NCI-H187 treated with DMSO at 0.1 percent for 48 hours (cell line): Measurements from ENCODE around the gene FBLN1.
"Not testable (repeated sequence)": the region's sequence is repeated elsewhere in the genome, so short reads cannot be mapped to it uniquely, and the experiment has no call there.

ENCODE experiments used
- DNase-seq: peaks from one replicate; lab custom pipeline; 2025; lab: John Stamatoyannopoulos, UW

Gene FBLN1

GRCh38 chr22:45528046-45528445 is 25.4 kb downstream of the FBLN1 start:
- no peak for DNase-seq

GRCh38 chr22:45529105-45529504 is 26.4 kb downstream of the FBLN1 start:
- no peak for DNase-seq

- no peak for DNase-seq
Observed at GRCh38 chr22:45529971-45530575, 27.4 kb downstream of the FBLN1 start.

- DNase-seq = no peak
Observed at GRCh38 chr22:45531441-45532234, 29.0 kb downstream of the FBLN1 start.

- DNase-seq = no peak
Observed at GRCh38 chr22:45532235-45532631, 29.6 kb downstream of the FBLN1 start.

- no peak for DNase-seq
Observed at GRCh38 chr22:45533703-45534102, 31.0 kb downstream of the FBLN1 start.

GRCh38 chr22:45534339-45535192 is 31.9 kb downstream of the FBLN1 start:
- no peak for DNase-seq

GRCh38 chr22:45535290-45535689 is 32.6 kb downstream of the FBLN1 start:
- no peak for DNase-seq

GRCh38 chr22:45535835-45536234 is 33.2 kb downstream of the FBLN1 start:
- DNase-seq = not testable (repeated sequence)

GRCh38 chr22:45537734-45538181 is 35.1 kb downstream of the FBLN1 start:
- DNase-seq = no peak

GRCh38 chr22:45538281-45538680 is 35.6 kb downstream of the FBLN1 start:
- DNase-seq = no peak

GRCh38 chr22:45540122-45540521 is 37.4 kb downstream of the FBLN1 start:
- DNase-seq = no peak

- no peak for DNase-seq
Observed at GRCh38 chr22:45541382-45541979, 38.8 kb downstream of the FBLN1 start.

- DNase-seq = no peak
Observed at GRCh38 chr22:45542001-45542520, 39.4 kb downstream of the FBLN1 start.

GRCh38 chr22:45542736-45543135 is 40.1 kb downstream of the FBLN1 start:
- not testable (repeated sequence) for DNase-seq

- DNase-seq = no peak
Observed at GRCh38 chr22:45543243-45543642, 40.6 kb downstream of the FBLN1 start.

- no peak for DNase-seq
Observed at GRCh38 chr22:45544588-45545170, 42.0 kb downstream of the FBLN1 start.

- no peak for DNase-seq
Observed at GRCh38 chr22:45546333-45547015, 43.8 kb downstream of the FBLN1 start.

GRCh38 chr22:45547016-45547345 is 44.3 kb downstream of the FBLN1 start:
- DNase-seq = no peak

- DNase-seq = no peak
Observed at GRCh38 chr22:45547731-45548130, 45.0 kb downstream of the FBLN1 start.

GRCh38 chr22:45548247-45548840 is 45.7 kb downstream of the FBLN1 start:
- no peak for DNase-seq
